Mesenteric fat pad (tissue), 1 donor: Measurements from ENCODE around the gene ZNF789. TPM values are rescaled to one million over a fixed set of nuclear protein-coding genes. Genes with fewer than 3 reads are reported as not detected.

Source experiments
- DNase-seq: peaks from one replicate; pipeline ENCODE4 v3.0.0-alpha.2; 2020; ENCODE audit warnings: low spot score
- total RNA-seq: library from RNA; stranded (reverse); fragmentation: NEBNext Ultra II Directional; extraction: Animal tissue kit (Norgen Biotek cat#: 25700); gene quantifications from one replicate; pipeline ENCODE4 v1.2.1, GENCODE V29; 2021
- donor health status: DM: yes; HTN: yes; CAD: no.

Gene ZNF789
- total RNA-seq, 1 donor from 2014 or later = 7.8 TPM

DNA sequence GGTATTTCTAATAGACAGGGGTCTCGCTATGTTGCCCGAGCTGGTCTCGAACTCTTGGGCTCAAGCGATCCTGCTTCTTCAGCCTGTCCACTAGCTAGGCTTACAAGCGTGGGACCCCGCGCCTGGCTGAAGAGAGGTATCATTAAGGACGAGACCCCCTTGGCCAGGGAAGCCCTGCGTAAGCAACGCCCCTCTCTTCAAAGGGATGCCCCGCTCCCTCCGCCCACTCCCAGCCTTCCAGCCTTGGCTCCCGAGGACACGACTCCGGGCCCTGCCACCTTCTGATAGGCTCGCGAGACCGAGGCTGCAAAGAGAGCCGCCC, 31.6 kb downstream of the ZNF789 start:
- no peak for DNase-seq

DNA sequence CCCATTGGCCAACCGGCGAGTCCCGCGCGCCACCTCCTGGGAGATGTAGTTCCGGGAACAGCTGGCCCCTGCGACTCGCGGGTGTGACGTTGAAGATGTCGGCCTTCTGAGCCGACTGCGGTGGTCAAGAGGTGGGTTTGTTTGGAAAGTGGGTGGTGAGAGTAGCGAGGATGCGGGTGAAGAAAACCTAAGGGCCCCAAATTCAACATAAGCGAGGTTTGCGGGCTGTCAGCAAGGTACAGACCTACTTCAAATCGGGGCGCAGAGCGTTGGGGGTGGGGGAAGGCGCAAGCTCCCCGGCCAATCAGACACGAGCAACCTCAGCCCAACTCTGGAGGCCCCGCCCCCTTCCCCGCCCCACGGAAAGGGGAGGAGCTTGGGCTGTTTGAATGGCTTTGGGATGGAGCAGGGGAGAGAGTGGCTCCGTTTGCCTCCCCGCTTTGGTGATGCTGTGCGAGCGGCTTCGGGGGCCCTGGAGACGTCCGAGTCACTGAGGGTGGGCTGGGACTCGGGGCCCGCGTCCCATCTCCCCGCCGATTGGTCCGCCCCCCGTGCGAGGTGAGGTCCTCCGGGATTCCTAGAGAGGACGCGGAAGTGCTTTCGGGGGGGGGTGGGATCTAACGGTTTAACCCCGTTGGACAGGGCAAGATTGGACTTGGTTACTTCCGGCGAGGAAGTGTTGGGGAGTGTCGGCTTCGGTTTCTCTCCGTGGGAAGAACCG, 32.1 kb downstream of the ZNF789 start, which contains the start of gene ZKSCAN5:
Gene ZKSCAN5 (plus strand): TSS at position 60 of the 721 bp plus-strand sequence. CDS start 1,383 bp downstream, outside the sequence.
- DNase-seq = peak; percentile 100

DNA sequence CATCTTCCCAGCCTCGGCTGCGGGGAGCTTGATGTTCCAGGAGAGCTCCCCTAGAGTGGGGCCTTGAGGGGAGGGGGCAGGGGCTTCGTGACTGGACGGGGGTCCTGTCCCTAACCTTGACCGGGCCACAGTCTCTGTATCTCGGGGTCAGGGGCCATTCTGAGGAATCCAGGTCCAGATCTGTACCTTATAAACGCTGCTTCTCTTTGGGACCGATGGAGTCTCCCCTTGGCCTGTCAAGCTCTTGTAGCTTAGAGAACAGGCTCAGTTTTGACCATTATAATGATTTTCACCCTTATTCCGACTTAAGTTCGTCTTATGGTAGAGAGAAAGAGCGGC, 32.6 kb downstream of the ZNF789 start:
- no peak for DNase-seq

DNA sequence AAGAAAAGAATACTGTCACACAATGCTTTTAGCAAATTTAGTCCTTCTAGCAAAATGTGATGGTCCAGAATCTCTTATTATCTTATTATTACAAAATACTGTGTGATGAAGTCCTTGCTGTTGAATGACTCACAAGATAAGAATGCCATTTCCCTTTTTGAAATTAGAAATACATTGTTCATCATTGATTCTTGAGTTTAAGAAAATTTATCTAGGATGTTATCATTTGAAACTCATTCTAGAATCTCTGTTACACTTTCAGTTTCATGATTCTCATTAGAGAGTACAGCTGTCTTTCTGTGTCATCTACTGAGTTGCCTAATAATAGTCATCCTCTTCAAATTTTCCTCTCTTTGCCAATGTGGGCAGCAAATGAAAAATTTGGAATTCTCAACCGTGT, 41.4 kb downstream of the ZNF789 start:
- no peak for DNase-seq

DNA sequence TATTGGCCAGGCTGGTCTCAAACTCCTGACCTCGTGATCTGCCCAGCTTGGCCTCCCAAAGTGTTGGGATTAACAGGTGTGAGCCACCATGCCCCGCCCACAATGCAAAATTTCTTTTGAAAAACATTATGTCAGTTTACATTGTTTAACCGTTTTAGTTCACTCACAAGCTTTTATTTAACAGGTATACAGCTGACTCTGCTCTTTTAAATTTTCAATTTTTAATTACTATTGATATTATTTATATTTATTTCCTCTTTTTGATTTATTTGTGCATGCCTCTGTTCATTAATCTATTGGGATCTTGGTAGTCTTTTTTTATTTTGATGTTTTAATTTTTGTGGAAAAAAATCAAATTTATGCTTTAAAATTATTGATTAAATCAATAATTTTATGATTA, 48.7 kb downstream of the ZNF789 start:
- DNase-seq = no peak

DNA sequence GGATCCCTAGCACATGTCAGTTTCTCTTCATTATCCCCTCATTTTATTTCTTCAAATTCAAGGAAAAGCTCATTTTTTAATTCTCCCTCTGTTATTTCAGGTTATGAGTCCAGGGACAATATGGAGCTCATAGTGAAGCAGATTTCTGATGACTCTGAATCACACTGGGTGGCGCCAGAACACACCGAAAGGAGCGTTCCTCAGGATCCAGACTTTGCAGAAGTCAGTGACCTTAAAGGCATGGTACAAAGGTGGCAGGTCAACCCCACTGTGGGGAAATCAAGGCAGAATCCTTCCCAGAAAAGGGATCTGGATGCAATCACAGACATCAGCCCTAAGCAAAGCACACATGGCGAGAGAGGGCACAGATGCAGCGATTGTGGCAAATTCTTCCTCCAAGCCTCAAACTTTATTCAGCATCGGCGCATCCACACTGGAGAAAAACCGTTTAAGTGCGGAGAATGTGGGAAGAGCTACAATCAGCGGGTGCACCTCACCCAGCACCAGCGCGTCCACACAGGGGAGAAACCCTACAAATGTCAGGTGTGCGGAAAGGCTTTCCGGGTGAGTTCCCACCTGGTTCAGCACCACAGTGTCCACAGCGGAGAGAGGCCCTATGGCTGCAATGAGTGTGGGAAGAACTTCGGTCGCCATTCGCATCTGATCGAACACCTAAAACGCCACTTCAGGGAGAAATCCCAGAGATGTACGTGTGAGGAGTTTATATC, 53.2 kb downstream of the ZNF789 start:
- no peak for DNase-seq

DNA sequence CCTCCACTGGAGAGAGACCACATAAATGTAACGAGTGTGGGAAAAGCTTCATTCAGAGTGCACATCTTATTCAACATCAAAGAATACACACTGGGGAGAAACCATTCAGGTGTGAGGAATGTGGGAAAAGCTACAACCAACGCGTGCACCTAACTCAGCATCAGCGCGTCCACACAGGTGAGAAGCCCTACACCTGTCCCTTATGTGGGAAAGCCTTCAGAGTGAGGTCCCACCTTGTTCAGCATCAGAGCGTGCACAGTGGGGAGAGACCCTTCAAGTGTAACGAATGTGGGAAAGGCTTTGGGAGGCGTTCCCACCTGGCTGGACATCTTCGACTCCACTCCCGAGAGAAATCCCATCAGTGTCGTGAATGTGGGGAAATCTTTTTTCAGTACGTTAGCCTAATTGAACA, 58.7 kb downstream of the ZNF789 start:
- peak; percentile 41 for DNase-seq

DNA sequence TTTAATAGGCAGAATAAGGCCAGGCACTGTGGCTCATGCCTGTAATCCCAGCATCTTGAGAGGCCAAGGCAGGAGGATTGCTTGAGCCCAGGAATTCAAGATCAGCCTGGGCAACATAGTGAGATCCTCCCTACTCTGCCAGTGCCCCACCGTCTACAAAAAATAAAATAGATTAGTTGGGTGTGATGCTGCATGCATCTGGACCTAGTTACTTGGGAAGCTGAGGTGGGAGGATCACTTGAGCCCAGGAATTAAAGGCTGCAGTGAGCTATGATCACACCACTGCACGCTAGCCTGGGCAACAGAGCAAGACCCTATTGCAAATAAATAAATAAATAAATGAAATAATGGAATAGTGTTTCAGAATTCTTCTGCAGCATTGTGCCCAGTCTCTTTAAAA, 63.0 kb downstream of the ZNF789 start:
- DNase-seq = no peak

Other genes with a start within 250 kb of the ZNF789 start
- not detected for gene MYH16, start 200.1 kb upstream of the ZNF789 start, total RNA-seq
- gene ARPC1A, start 147.0 kb upstream of the ZNF789 start, total RNA-seq = 109 TPM
- gene ARPC1B, start 98.2 kb upstream of the ZNF789 start, total RNA-seq = 159 TPM
- gene PDAP1, start 64.3 kb upstream of the ZNF789 start, total RNA-seq = 88.8 TPM
- 68.2 TPM for gene BUD31, start 63.9 kb upstream of the ZNF789 start, total RNA-seq
- 11.7 TPM for gene PTCD1, start 34.1 kb upstream of the ZNF789 start, total RNA-seq
- 54.7 TPM for gene CPSF4, start 33.9 kb upstream of the ZNF789 start, total RNA-seq
- gene ATP5MF, start 6.7 kb upstream of the ZNF789 start, total RNA-seq = 256 TPM
- gene ZNF394, start 27.4 kb downstream of the ZNF789 start, total RNA-seq = 24.4 TPM
- gene ZKSCAN5, start 31.8 kb downstream of the ZNF789 start, total RNA-seq = 5.7 TPM
- gene FAM200A, start 79.2 kb downstream of the ZNF789 start, total RNA-seq = 2.5 TPM
- 78.2 TPM for gene ZNF655, start 85.8 kb downstream of the ZNF789 start, total RNA-seq
- 0.55 TPM for gene TMEM225B, start 125.4 kb downstream of the ZNF789 start, total RNA-seq
- 10.9 TPM for gene ZSCAN25, start 144.1 kb downstream of the ZNF789 start, total RNA-seq
- gene CYP3A5, start 207.1 kb downstream of the ZNF789 start, total RNA-seq = 96.8 TPM